ENCODE data around the gene CEBPE. TPM values are rescaled to one million over a fixed set of nuclear protein-coding genes. Genes with fewer than 3 reads are reported as not detected.

Gene CEBPE
- total and polyA plus RNA-seq, 4 donors = 0.08 to 4.4 (median 0.16) TPM; not detected in 1

GRCh38 chr14:23126548-23127278 lies 7.7 kb upstream of the CEBPE start:
- H3K36me3 ChIP-seq (ENCODE audit: control insufficient read depth in 4 of 4, insufficient read depth in 3 of 4, low read depth in 1 of 4, low read length in 3 of 4) = no peaks in the 10 kb centered on the region

More at GRCh38 chr14:23126548-23127278, 7.7 kb upstream of the CEBPE start:
- TF ChIP-seq EGR1 (IDR thresholded peaks at IDR 0.05; ENCODE audit: low read depth in 2 of 2) = no peak
- TF ChIP-seq ATF3 (IDR thresholded peaks at IDR 0.05) = no peak
- TF ChIP-seq MAX (IDR thresholded peaks at IDR 0.05) = no peak
- no peak for TF ChIP-seq RXRA (IDR thresholded peaks at IDR 0.05)
- no peak for TF ChIP-seq REST (IDR thresholded peaks at IDR 0.05)
- no peak for TF ChIP-seq FOXA2 (IDR thresholded peaks at IDR 0.05)
- TF ChIP-seq NR2F2 (IDR thresholded peaks at IDR 0.05) = no peak
- no peak for TF ChIP-seq YY1 (IDR thresholded peaks at IDR 0.05)
- TF ChIP-seq SP1 (IDR thresholded peaks at IDR 0.05) = no peak
- TF ChIP-seq GABPA (IDR thresholded peaks at IDR 0.05 in 1 of 2, conservative IDR thresholded peaks at IDR 0.05 in 1 of 2) = no peak
- TF ChIP-seq RAD21 (IDR thresholded peaks at IDR 0.05) = no peak
- no peak for TF ChIP-seq ZBTB33 (IDR thresholded peaks at IDR 0.05)
- WGBS = 86% methylated on average over 8 of the region's 8 CpGs
- Histone ChIP-seq H3K9ac (ENCODE audit: low read depth in 1 of 2, low read length in 2 of 2) (no peak overlapping the region), H3K27ac (ENCODE audit: low read depth in 1 of 2, low read length in 2 of 2) (no peak overlapping the region), H3K9me3 (ENCODE audit: control insufficient read depth in 4 of 4, low read length in 3 of 4) (no peaks in the 10 kb centered on the region), H3K4me1 (ENCODE audit: control insufficient read depth in 4 of 4, insufficient read depth in 4 of 4, low read length in 3 of 4) (peaks cover 0 to 4% (median 0%) of the 10 kb centered on the region in 4 donors), H3K27me3 (ENCODE audit: control insufficient read depth in 4 of 4, insufficient read depth in 4 of 4, low read length in 3 of 4) (no peaks in the 10 kb centered on the region), H3K4me3 (ENCODE audit: low read depth in 1 of 3, low read length in 3 of 3) (no peak overlapping the region)
- no peak for DNase-seq (ENCODE audit: low spot score)
